Stimulated activated CD4-positive, alpha-beta T cell treated with anti-CD3 and anti-CD28 coated beads, Interleukin-1b, Interleukin-23, amount 100 ng/mL, for 1 hour (primary cell): Measurements from ENCODE around the gene TMEM43.

Source experiments
- DNase-seq, 2 donors: peaks; one replicate each; pipeline ENCODE4 v3.0.0-alpha.2; 2020; ENCODE audit warnings: low read depth in 2 of 2

TMEM43 gene

GRCh38 chr3:14121859-14122258 is 3.0 kb upstream of the TMEM43 start:
- no peak for DNase-seq

DNA sequence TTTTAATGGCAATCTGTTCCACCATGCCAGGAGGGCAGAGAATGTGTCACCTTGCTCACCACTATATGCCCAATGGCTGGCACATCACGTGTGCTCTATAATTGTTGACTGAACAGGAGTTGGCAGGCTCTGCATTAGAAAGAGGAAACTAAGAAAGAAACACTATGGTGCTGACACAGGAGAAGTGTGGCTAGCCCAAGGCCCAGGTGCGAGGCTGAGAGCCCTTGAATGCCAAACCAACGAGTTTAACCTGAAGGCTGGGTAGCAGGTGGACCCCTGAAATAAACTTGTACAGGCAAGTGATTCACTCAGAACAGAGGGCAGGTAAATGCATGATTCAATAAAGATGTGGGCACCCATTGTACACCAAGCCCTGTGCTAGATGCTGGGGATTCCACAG is 2.6 kb upstream of the TMEM43 start:
- no peak for DNase-seq

GRCh38 chr3:14123308-14124222 is 1.3 kb upstream of the TMEM43 start:
- no peak for DNase-seq

GRCh38 chr3:14124223-14124614 is 633 bp upstream of the TMEM43 start:
- DNase-seq = peak in 1 of 2 donors; percentile 41

DNA sequence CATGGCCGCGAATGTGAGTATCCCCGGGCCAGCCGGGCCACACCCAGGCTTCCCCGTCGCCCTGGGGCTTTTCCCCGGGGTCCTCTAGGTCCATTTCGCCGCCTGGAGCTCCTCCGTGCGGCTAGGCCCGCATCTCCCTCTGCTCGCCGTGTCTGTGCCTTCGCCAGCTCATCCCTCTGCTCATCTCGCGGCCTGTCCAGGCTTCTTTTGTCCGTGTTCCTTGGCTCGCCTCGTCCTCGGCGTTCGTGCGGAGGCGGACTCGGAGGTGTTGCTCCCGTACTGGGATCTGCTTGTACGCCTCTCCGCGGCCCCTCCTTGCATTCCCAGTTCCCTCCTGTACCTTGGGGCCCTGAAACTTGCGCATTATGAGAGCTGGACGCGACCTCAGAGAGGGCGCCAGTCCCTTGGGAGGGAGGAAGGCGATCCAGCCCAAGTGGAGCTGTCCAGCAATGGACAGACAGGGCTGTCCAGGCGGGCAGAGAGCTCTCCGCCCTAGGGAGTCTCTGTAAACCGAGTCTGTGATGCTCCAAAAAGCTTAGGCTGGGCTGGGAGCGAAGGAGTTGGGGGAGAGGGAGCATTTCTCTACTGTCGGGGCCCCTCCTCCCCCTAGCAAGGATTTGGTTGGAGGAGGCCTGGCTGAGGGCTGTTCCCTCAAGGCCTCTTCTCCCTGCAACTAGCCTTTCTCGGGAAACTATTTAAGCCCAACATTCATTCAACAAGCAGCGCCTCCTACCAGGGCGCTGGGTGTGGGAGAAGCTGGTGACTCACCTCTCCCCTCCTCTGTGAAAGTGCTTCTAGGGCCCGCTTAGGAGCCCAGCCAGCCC is 553 bp downstream of the TMEM43 start:
- DNase-seq = no peak

GRCh38 chr3:14126017-14126886 is 1.4 kb downstream of the TMEM43 start:
- no peak for DNase-seq

GRCh38 chr3:14126887-14127505 is 2.1 kb downstream of the TMEM43 start:
- no peak for DNase-seq

- DNase-seq = no peak
Observed at GRCh38 chr3:14127516-14128161, 2.8 kb downstream of the TMEM43 start.

DNA sequence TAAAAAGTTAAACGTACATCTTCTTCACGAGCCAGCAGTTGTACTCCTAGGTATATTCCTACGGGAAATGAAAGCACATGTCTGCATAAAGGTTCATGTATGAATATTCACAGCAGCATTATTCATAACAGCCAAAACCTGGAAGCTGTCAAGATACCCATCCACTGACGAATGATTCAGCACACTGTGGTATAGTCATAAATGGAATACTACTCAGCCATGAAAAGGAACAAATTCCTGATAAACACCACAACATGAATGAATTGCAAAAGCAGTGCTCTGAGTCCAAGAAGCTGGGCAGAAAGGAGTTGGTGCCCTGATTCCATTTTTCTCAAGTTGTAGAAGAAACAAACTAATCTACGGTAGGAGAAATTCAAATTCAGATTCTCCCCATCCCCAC is 3.9 kb downstream of the TMEM43 start:
- no peak for DNase-seq

DNA sequence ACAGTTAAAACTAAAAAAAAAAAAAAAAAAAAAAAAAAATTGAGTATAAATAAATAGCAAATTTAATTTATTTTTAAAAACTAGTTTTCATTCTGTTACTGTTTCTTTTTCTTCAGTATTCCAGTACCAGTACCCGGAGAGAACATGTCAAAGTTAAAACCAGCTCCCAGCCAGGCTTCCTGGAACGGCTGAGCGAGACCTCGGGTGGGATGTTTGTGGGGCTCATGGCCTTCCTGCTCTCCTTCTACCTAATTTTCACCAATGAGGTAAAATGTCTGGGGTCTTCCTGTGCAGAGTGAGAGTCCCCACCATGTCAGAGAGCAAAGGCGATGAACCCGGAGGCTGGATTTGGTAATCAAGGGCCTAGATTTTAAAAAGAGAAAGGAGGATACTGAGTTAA is 4.4 kb downstream of the TMEM43 start:
- no peak for DNase-seq

DNA sequence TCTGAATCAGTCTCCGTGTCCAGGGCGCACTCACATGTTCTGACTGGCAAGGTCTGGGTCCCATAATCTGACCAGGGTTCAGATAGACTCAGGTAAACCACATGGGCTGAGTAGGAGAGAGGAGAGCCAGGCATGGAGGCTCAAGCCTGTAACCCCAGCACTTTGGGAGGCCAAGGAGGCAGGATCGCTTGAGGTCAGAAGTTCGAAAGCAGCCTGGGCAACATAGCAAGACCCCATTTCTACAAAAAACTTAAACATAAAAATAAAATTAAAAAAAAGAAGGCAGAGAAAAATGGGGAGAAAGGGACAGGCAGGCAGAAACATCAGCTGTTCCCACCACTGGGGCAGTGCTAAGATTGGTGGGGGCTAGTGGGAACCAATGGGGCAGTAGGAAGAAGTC is 5.4 kb downstream of the TMEM43 start:
- no peak for DNase-seq

GRCh38 chr3:14130707-14131106 is 5.9 kb downstream of the TMEM43 start:
- no peak for DNase-seq

- DNase-seq = no peak
Observed at GRCh38 chr3:14131134-14131533, 6.3 kb downstream of the TMEM43 start.

GRCh38 chr3:14132120-14132519 is 7.3 kb downstream of the TMEM43 start:
- no peak for DNase-seq

DNA sequence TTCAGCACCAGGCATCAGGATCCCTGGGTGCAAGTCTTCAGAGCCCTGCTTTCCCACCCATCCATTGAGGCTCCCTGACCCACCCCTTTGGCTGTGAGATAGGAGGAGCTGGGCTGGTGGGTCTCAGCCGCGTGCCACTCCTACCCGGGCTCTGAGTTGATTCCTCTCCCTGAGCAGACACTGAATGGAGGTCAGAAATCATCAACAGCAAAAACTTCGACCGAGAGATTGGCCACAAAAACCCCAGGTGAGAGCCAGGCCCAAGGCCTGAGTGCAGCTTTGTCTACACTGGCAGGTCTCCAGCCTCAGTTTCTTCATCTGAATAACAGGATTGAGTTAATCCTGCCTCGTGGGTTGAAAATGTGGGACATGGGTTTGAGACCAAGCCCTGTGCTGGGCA is 7.8 kb downstream of the TMEM43 start:
- no peak for DNase-seq

- DNase-seq = no peak
Observed at GRCh38 chr3:14133188-14133800, 8.4 kb downstream of the TMEM43 start.

- no peak for DNase-seq
Observed at GRCh38 chr3:14133876-14134275, 9.0 kb downstream of the TMEM43 start.

DNA sequence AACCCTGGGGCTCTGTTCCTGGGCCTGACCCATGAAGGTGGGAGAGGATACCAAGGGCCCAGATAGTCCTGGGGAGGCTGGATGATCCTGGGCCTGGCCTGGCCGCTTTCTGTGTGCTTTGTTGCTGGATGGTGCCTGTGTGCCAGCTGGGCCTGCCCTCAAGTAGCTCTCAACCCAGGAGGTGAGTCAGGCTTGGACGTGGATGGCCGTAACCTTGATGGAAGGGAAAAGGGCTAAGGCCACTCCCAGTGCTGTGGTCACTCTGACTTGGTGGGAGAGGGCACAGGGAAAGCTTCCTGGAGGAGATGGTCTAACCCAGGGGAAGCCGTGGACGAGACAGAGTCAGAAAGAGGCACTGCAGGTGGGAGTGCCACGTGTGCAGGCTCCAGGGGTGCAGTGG is 9.4 kb downstream of the TMEM43 start:
- DNase-seq = no peak

- no peak for DNase-seq
Observed at GRCh38 chr3:14135581-14135980, 10.7 kb downstream of the TMEM43 start.

GRCh38 chr3:14137004-14137403 is 12.2 kb downstream of the TMEM43 start:
- DNase-seq = no peak

DNA sequence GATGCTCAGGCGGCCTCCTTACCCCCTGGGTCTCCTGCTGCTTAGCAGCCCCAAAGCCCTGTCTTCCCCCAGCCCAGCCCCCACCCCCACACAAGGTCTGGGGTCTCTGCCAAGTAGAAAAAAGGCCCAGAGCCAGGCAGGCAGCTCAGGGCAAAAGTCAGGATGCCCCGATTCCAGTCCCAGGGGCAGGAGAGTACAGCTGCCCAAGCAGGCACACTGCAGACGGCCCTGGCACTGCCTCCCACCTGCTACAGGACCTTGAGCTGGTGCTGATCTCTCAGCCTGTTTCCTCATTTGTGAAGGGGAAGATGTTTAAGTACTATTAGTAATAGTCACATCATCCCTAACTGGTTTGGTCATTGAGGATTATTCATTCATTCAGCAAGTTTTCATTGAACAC is 12.6 kb downstream of the TMEM43 start:
- DNase-seq = no peak
